GM12873 (cell line): Measurements from ENCODE around the gene CYTH4.

Experiments
- TF ChIP-seq, protein P1 (sequence below): IDR thresholded peaks from 2 replicates; pipeline ENCODE4 v1.5.1; 2012; ENCODE audit warnings: low read depth, mild to moderate bottlenecking, moderate library complexity, low read length, control low read depth; ENCODE audit not compliant: insufficient read depth; ENCODE audit errors: missing control alignments

The CYTH4 gene

DNA sequence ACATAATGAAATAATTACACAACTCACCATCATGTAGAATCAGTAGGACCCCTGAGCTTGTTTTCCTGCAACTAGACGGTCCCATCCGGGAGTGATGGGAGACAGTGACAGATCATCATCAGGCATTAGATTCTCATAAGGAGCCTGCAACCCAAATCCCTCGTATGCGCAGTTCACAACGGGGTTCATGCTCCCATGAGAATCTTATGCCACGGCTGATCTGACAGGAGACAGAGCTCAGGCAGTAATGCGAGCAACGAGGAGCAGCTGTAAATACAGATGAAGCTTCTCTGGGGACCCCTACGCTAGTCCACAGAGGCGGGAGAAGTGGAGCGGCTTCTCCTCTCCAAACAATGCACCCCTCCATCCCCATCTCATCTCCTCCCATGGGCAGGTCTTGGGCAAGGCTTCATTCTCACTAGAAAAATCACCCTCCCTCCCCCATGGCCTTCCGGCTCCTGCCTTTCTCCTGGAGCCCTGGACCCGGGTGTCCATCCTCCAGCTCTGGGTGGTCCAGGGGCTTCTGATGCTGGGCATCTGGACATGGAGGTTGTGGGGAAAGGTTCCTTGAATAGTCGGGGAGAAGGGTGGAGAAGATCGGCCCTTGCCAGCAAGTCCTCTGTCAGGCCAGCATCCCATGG, 22.0 kb upstream of the CYTH4 start:
- TF ChIP-seq, protein P1, sequence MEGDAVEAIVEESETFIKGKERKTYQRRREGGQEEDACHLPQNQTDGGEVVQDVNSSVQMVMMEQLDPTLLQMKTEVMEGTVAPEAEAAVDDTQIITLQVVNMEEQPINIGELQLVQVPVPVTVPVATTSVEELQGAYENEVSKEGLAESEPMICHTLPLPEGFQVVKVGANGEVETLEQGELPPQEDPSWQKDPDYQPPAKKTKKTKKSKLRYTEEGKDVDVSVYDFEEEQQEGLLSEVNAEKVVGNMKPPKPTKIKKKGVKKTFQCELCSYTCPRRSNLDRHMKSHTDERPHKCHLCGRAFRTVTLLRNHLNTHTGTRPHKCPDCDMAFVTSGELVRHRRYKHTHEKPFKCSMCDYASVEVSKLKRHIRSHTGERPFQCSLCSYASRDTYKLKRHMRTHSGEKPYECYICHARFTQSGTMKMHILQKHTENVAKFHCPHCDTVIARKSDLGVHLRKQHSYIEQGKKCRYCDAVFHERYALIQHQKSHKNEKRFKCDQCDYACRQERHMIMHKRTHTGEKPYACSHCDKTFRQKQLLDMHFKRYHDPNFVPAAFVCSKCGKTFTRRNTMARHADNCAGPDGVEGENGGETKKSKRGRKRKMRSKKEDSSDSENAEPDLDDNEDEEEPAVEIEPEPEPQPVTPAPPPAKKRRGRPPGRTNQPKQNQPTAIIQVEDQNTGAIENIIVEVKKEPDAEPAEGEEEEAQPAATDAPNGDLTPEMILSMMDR, result no peak

GRCh38 chr22:37260901-37261336, 21.4 kb upstream of the CYTH4 start:
- TF ChIP-seq, protein P1, result peak; percentile 96

- TF ChIP-seq, protein P1, result no peak
These were observed 20.0 kb upstream of the CYTH4 start for GRCh38 chr22:37262346-37262745.

DNA sequence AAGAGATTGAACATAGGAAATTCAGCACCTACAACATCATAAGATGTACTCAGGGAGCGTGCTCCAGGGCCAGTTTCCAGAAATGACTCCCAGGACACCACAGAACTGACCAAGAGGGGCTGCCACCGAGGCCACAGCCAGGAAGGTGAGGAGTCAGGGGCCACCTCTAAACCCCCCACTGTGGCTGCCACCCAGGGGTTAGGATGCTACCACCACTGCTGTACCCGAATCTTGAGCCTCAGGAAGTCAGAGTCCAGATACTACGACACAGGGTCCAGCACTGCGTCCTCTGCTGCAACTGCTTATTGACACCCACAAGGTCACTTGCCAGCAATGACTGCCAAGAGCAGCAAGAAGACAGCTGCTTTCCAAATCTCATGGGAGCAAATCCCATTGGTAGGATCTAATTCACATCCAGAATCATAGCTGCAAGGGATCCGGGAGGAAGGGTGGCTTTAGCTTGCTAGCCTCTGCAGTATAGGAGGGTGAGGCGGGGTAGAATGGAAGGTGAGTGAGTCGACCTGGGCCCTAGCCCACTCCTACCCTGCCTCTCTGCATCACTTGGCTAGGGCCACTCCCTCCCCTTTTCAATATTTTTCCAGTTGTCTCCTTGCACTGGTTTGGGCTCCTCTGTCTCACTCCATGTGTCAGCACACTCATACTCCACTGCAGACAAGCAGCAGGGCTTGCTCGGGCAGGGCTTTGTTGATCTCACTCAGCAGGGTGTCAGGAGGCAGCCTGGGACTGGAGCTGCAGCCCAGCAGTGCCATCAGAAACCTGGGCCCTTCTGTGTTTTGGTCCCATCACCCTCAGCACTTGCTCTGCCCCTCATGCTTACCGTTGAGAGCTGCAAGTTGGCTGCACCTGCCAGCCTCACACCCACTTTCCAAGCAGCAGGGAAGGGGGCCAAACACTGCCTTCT, 18.1 kb upstream of the CYTH4 start:
- TF ChIP-seq, protein P1, result no peak

DNA sequence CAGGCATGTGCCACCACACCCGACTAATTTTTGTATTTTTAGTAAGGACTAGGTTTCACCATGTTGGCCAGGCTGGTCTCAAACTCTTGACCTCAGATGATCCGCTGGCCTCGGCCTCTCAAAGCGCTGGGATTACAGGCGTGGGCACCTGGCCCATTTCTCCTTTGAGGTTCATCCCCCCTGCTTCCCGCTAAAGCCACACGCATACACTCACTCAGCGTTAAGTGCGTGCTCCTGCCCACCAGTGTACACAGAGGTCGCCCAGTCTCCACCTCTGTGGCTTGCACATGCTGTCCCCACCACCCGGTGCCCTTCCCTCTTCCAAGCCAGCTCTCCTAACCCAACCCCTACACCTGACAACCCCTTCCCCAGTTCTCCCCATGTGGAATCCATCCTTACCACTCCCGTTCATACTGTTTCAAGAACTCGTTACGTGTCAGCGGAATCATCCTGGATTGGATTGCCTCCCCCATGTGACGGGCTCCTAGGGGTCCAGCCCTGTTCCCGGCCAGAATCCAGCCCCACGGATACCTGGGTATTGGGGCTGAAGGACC, 15.7 kb upstream of the CYTH4 start:
- TF ChIP-seq, protein P1, result no peak

DNA sequence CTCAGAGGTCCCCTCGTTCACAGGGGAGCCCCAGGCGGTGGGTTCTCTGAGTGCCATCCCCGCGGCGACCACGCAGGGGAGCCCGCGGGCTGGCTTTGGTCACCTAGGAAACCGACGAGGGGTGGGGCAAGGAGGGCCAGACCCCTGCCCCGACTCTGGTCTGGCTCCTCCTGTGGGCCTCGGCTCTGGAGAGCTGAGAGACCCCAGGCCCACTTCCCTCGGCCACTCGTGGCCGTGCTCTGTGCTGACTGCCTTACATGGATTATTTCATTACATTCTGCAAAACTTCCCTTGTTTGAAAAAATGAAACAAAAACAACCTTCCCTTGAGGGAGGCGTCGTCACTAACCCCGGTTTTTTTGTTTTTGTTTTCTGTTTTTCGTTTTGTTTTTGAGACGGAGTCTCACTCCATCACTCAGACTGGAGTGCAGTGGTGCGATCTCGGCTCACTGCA, 15.1 kb upstream of the CYTH4 start:
- TF ChIP-seq, protein P1, result peak; percentile 91
